A172 (cell line): ENCODE data around the gene BICDL2. TPM values are rescaled to one million over a fixed set of nuclear protein-coding genes. Genes with fewer than 3 reads are reported as not detected.
"Not testable (repeated sequence)": the region's sequence is repeated elsewhere in the genome, so short reads cannot be mapped to it uniquely, and the experiment has no call there.

Experiments
- DNase-seq: peaks from one replicate; pipeline ENCODE4 v3.0.0-alpha.2; 2015; ENCODE audit warnings: low spot score
- total RNA-seq: library from RNA; depleted of rRNA; stranded (reverse); fragments of >200 nt; shearing (Covaris generic); gene quantifications from 2 replicates; pipeline ENCODE4 v1.2.3, GENCODE V29; 2014; rRNA removed

The BICDL2 gene, protein sequence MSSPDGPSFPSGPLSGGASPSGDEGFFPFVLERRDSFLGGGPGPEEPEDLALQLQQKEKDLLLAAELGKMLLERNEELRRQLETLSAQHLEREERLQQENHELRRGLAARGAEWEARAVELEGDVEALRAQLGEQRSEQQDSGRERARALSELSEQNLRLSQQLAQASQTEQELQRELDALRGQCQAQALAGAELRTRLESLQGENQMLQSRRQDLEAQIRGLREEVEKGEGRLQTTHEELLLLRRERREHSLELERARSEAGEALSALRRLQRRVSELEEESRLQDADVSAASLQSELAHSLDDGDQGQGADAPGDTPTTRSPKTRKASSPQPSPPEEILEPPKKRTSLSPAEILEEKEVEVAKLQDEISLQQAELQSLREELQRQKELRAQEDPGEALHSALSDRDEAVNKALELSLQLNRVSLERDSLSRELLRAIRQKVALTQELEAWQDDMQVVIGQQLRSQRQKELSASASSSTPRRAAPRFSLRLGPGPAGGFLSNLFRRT
- total RNA-seq, result not detected in 2 replicates

DNA sequence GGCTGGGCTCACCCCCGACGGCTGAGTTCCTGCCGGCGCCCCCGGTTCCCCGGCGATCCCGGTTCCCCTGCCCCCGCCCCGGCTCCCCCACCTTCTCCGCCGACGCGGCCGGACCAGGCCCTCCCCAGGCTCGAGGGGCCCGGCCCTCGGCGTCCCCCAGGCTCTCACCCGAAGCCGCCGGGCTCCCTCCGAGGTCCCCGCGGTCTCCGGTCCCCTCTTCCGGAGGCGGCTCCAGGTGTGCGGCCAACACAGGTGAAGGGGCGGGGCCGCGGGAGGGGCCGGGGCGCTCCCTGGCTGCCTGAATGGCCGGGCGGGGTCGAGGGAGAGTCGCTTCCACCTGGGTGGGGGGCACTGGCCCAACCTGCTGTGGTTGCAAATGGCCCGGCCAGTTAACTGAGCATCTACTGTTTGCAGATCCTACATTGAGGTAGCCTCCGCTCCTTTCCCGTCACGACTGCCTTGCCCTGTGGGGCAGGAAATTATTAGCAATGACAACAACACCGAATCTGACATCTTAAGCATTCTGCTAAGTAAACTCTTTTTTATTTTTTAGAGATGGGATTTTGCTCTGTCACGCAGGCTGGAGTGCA lies at the start of gene BICDL2:
BICDL2 (minus strand) TSS at position 219 of the 590 bp plus-strand sequence. CDS start 1,448 bp downstream, outside the sequence.
- no peak for DNase-seq

GRCh38 chr16:3085868-3086595 lies 49.3 kb upstream of the BICDL2 start:
- DNase-seq, result no peak

DNA sequence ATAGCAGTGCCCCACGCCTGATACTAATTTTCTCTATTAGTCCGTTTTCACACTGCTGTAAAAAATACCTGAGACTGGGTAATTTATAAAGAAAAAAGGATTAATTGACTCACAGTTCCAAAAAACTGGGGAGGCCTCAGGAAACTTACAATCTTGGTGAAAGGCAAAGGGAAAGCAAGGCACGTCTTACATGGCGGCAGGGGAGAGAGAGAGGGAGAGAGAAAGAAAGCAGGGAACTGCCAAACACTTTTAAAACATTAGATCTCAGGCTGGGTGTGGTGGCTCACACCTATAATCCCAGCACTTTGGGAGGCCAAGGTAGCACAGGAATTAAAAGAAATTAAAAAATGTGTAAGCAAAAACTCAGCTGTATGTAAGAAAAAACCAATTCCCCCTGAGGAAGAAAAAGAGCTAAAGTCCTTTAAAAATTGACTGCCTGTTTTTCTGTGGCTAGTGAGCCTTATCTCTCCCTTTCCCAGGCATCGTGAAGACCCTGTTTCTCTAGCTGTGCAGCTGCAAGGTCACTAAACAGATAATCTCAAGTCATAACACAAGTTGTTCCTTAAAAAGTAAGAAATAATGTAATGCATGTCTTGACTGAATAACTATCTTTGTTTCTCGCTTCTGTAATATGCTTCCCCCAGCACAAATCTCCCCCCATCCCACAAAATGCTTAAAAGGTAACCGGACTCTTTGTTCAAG lies 48.4 kb upstream of the BICDL2 start:
- no peak for DNase-seq

- no peak for DNase-seq
Measured at GRCh38 chr16:3084491-3084890, 47.7 kb upstream of the BICDL2 start.

GRCh38 chr16:3083408-3083807 lies 46.7 kb upstream of the BICDL2 start:
- DNase-seq, result not testable (repeated sequence)

DNA sequence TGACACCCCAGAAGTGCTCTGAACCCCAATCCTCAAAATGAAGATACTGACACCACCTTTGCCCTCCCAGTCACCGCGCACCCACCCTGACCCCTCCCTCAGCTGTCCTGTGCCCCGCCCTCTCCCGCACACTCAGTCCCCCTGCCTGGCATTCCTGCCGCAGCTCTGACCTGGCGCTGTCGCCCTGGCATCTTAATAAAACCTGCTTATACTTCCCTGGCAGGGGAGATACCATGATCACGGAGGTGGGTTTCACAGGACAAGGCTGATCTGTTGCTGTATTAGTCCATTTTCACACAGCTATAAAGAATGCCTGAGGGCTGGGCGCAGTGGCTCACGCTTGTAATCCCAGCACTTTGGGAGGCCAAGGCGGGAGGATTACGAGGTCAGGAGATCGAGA lies 45.2 kb upstream of the BICDL2 start:
- DNase-seq, result not testable (repeated sequence)

- DNase-seq, result no peak
Measured at GRCh38 chr16:3080024-3080423, 43.3 kb upstream of the BICDL2 start.

DNA sequence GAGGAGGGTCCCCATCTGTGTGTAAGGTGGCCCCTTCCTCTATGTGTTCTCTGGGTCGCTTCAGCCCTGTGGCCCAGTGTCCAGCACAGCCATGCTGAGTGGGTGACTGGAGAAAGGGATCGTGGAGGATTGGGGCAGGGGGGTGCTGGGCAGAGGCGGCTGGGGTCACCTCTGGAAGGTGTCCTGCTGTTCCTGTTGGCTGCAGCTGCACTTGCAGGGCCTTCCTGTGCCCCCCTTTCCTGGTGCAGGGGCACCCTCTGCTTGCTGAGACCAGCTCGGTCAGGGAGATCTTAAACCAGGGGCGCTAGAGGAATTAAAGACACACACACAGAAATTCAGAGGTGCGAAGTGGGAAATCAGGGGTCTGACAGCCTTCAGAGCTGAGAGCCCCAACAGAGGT lies 39.8 kb upstream of the BICDL2 start:
- DNase-seq, result no peak

GRCh38 chr16:3075946-3076345 lies 39.2 kb upstream of the BICDL2 start:
- DNase-seq, result not testable (repeated sequence)

- DNase-seq, result no peak
Measured at GRCh38 chr16:3075523-3075915, 38.8 kb upstream of the BICDL2 start.

DNA sequence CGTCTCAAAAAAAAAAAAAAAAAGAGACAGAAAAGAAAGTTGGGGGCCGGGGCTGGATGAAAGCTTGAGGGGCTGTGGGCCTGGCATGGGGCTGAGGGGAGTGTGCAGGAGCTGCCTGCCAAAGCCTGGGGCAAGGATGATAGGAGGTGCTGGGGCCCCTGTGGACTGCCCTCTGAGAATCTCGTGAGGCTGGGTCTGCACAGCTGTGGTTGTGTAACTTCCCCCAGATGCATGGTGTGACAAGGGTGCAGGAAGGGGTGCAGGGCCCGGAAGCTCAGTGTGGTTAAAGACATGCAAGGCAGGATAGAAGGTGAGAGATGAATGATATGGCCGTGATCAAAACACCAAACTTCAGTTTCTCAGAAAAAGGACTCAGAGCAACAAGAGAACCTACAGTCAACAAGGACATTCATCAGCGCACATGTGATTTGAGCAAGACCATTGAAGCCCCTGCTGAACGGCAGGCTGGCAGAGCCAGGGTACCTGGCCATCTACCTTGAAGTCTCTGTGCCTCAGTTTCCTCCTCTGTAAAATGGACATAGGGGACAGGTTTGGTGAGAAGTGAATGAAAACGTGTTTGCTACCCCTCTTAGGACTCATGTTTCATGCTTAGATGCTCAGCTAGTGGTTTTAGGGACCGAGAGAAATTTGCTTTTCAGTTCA lies 38.2 kb upstream of the BICDL2 start:
- DNase-seq, result no peak

DNA sequence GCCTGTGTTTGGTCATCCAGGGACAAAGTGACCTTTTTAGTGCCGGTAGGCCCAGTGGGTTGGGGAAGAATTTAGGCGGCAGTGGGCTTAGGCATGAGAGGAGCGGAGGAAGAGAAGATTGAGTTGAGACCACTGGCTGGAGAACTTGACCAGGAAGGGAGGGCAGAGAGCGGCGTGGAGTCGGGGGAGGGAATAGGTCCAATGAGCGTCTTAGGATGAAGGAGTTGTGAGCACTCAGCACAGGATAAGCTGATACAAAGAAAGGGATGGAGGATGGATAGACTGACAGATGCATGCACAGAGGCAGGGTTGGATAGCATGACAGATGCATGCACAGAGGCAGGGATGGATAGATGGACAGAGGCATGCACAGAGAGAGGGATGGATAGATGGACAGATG lies 36.7 kb upstream of the BICDL2 start:
- DNase-seq, result no peak

DNA sequence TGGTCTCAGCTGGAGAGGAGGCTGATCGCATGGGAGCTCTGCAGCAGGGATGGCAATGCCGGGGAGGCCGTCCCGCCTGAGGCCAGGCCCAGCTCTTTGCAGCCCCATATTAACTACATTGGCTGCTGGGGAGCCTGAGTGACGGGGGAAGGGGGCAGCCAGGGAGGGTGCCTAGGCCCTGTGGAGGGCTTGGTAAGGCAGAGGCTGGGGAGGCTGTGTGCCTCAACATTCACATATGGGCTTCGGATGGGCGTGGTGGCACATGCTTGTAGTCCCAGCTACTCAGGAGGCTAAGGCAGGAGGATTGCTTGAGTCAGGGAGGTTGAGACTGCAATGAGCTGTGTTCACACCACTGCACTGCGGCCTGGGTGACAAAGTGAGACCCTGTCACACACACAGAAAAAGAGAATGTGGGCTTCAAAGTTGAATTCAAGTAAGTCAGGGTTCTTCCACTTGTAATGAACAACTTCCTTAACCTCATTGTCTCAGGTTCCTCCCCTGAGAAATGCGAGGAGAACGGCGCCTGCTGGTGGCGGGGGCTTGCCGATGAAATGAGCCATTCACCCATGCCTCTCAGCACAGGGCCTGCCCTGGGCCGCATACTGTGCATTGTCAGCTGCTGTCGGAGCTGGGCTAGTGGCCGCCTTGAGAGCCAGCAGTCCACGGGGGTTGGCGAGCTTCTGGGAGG lies 36.0 kb upstream of the BICDL2 start:
- not testable (repeated sequence) for DNase-seq

GRCh38 chr16:3072148-3072547 lies 35.4 kb upstream of the BICDL2 start:
- DNase-seq, result not testable (repeated sequence)

DNA sequence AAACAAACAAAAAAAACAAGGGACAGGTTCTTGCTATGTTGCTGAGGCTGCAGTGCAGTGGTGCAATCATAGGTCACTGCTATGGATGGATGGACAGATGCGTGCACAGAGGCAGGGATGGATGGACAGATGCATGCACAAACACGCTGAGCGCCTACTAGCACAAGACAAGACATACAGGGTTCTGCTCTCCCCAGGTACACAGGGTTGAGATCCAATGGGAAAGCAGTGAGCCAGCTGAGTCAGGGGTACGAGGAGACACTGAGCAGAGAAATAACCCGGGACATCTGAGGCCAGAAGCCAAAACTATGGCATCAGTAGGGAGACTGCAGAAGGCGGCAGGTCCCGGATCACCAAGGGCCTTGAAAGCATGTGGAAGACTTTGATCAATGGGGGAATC lies 34.9 kb upstream of the BICDL2 start:
- DNase-seq, result no peak

GRCh38 chr16:3070608-3071111 lies 33.9 kb upstream of the BICDL2 start:
- no peak for DNase-seq

DNA sequence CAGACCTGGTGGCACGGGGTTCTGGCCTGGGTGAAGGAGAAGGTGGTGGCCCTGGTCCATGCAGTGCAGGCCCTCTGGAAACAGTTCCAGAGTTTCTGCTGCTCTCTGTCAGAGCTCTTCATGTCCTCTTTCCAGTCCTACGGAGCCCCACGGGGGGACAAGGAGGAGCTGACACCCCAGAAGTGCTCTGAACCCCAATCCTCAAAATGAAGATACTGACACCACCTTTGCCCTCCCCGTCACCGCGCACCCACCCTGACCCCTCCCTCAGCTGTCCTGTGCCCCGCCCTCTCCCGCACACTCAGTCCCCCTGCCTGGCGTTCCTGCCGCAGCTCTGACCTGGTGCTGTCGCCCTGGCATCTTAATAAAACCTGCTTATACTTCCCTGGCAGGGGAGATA lies 32.4 kb upstream of the BICDL2 start:
- DNase-seq, result not testable (repeated sequence)

DNA sequence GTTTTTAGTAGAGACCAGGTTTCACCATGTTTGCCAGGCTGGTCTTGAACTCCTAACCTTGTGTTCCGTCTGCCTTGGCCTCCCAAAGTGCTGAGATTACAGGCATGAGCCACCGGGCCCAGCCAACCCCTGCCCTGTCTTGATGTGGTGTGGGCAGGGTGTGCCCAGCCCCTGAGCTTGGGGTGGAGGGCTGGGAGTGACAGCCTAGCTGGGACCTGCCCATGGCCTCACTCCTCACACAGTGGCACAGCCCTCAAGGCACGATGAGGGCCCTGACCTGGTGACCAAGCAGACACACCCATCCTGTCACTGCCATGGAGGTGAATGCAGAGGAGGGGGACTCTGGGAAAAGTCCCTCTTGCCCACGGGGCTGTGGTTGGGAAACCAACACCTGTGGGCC lies 31.7 kb upstream of the BICDL2 start:
- DNase-seq, result no peak

DNA sequence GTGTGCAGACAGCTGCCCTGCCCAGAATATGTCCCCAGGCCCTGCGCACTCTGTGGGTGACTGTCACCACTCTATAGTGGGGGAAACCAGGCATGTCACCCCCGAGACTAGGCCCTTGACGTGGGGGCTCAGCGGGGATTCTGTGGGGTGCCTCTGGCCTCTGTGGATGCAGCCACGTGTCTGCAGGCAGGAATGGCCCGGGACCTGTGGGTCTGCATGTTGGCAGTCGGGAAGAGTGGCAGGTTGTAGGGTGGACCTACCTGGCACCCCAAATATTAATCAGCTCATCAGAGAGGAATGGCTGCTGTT lies 29.6 kb upstream of the BICDL2 start:
- no peak for DNase-seq

DNA sequence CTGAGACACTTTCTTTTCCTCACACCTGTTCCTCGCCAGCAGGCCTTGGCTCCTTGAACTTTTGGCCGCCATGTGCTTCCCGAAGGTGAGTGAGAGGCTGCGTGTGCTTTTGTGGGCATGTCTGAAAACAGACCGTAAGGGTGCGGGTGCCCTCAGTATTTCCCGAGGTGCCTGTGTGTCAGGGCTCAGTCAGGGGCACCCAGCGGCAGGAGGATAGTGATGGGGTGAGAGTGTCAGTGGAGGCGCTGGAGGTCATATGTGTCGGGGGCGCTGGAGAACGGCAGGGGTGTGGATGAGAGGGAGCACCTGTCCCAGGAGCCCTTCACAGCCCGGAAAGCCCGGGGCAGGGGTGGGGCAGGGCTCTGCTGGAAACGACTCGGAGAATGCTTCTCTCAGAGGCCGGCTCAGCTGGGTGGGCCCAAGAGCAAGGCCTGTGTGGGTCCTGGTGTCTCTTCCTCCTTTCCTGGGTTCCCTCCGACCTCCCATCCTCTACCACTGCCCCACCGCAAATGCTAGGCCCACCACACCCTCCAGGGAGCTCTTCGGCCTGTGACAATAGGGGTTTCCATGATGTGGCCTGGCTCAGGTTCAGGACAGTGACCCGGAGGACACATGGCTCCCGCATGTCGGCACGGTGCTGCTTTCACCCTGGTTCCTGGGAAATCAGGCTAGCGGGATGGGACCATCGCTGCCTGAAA lies 29.1 kb upstream of the BICDL2 start:
- no peak for DNase-seq
